HepG2 (cell line): Measurements from ENCODE around the gene CDK5RAP1. TPM values are rescaled to one million over a fixed set of nuclear protein-coding genes. Genes with fewer than 3 reads are reported as not detected.

Experiments used
- CHD4 ChIP-seq: fragments of 200-600 bp; sonication (generic); IDR thresholded peaks from 2 replicates; pipeline ENCODE4 v1.7.0; 2017; ENCODE audit warnings: mild to moderate bottlenecking, low read length, borderline replicate concordance
- EP300 ChIP-seq, 3 experiments: sonication (generic) in 1 of 3; formaldehyde crosslinking in 1 of 3; IDR thresholded peaks; 2 replicates each; pipeline versions ENCODE4 v1.5.1 to v1.6.1; 2011 to 2020; ENCODE audit warnings: low read depth in 2 of 3, low read length in 2 of 3, borderline replicate concordance in 1 of 3, improper control_type of control experiment in 1 of 3, mild to moderate bottlenecking in 1 of 3, missing genetic modification reagents in 1 of 3, moderate library complexity in 1 of 3
- HINFP ChIP-seq: sonication (generic); formaldehyde crosslinking; IDR thresholded peaks from 2 replicates; pipeline ENCODE4 v1.4.0; 2020; ENCODE audit warnings: low read depth, mild to moderate bottlenecking, missing genetic modification reagents
- KDM1A ChIP-seq: IDR thresholded peaks from 2 replicates; pipeline ENCODE4 v1.6.1; 2016; ENCODE audit warnings: missing compliant biosample characterization
- KDM3A ChIP-seq: IDR thresholded peaks from 2 replicates; pipeline ENCODE4 v1.6.1; 2018; ENCODE audit warnings: low read depth, missing compliant biosample characterization
- KMT2B ChIP-seq: IDR thresholded peaks from 2 replicates; pipeline ENCODE4 v1.6.1; 2016; ENCODE audit warnings: missing genetic modification reagents, missing compliant biosample characterization
- MXD3 ChIP-seq: IDR thresholded peaks from 2 replicates; pipeline ENCODE4 v1.6.1; 2016; ENCODE audit warnings: mild to moderate bottlenecking, missing biosample characterization, missing genetic modification reagents
- NR2F6 ChIP-seq, 2 experiments: IDR thresholded peaks; 2 replicates each; pipeline ENCODE4 v1.6.1; 2016; ENCODE audit warnings: antibody characterized with exemption in 1 of 2, mild to moderate bottlenecking in 1 of 2
- POLR2A ChIP-seq, 2 experiments: IDR thresholded peaks; 2 replicates each; pipeline ENCODE4 v1.6.1; 2011; ENCODE audit warnings: low read depth in 2 of 2, low read length in 2 of 2, mild to moderate bottlenecking in 1 of 2, moderate library complexity in 1 of 2; ENCODE audit not compliant: insufficient read depth in 1 of 2
- RCOR2 ChIP-seq: IDR thresholded peaks from 2 replicates; pipeline ENCODE4 v1.6.1; 2016; ENCODE audit warnings: missing biosample characterization, missing genetic modification reagents
- RFX1 ChIP-seq: fragments of 450-650 bp; IDR thresholded peaks from 2 replicates; pipeline ENCODE4 v1.6.1; 2017
- RFXAP ChIP-seq: sonication (generic); formaldehyde crosslinking; IDR thresholded peaks from 2 replicates; pipeline ENCODE4 v1.4.0; 2020; ENCODE audit warnings: missing genetic modification reagents, borderline replicate concordance
- TFDP2 ChIP-seq: sonication (generic); formaldehyde crosslinking; IDR thresholded peaks from 2 replicates; pipeline ENCODE4 v1.4.0; 2020; ENCODE audit warnings: missing genetic modification reagents
- THYN1 ChIP-seq: sonication (generic); formaldehyde crosslinking; IDR thresholded peaks from 2 replicates; pipeline ENCODE4 v1.8.1; 2023; ENCODE audit warnings: low read depth, mild to moderate bottlenecking, moderate library complexity, missing genetic modification reagents, borderline replicate concordance
- TOPORS ChIP-seq: sonication (generic); formaldehyde crosslinking; IDR thresholded peaks from 2 replicates; pipeline ENCODE4 v1.8.0; 2023; ENCODE audit warnings: mild to moderate bottlenecking, missing genetic modification reagents
- ZBTB7A ChIP-seq: sonication (generic); formaldehyde crosslinking; IDR thresholded peaks from 2 replicates; pipeline ENCODE4 v1.8.0; 2022; ENCODE audit warnings: mild to moderate bottlenecking, missing genetic modification reagents
- ZFY ChIP-seq: sonication (generic); formaldehyde crosslinking; IDR thresholded peaks from 2 replicates; pipeline ENCODE4 v1.4.0; 2020; ENCODE audit warnings: missing genetic modification reagents
- ZGPAT ChIP-seq: IDR thresholded peaks from 2 replicates; pipeline ENCODE4 v1.6.1; 2016; ENCODE audit warnings: mild to moderate bottlenecking
- ZNF30 ChIP-seq: sonication (generic); formaldehyde crosslinking; IDR thresholded peaks from 2 replicates; pipeline ENCODE4 v1.5.0; 2020; ENCODE audit warnings: mild to moderate bottlenecking, missing genetic modification reagents
- ZNF326 ChIP-seq: sonication (generic); formaldehyde crosslinking; IDR thresholded peaks from 2 replicates; pipeline ENCODE4 v1.4.0; 2020; ENCODE audit warnings: missing genetic modification reagents, borderline replicate concordance
- ZNF382 ChIP-seq: sonication (generic); formaldehyde crosslinking; IDR thresholded peaks from 2 replicates; pipeline ENCODE4 v1.5.0; 2020; ENCODE audit warnings: missing genetic modification reagents, mild to moderate bottlenecking, borderline replicate concordance
- ZNF441 ChIP-seq: sonication (generic); formaldehyde crosslinking; IDR thresholded peaks from 2 replicates; pipeline ENCODE4 v1.7.0; 2021; ENCODE audit warnings: missing genetic modification reagents, borderline replicate concordance
- ZNF580 ChIP-seq: IDR thresholded peaks from 2 replicates; pipeline ENCODE4 v1.6.1; 2016; ENCODE audit warnings: low read depth, borderline replicate concordance
- ZNF747 ChIP-seq: sonication (generic); formaldehyde crosslinking; IDR thresholded peaks from 2 replicates; pipeline ENCODE4 v1.8.1; 2023; ENCODE audit warnings: missing genetic modification reagents, mild to moderate bottlenecking, borderline replicate concordance
- polyA plus RNA-seq, 8 experiments: library from polyadenylated mRNA; depleted of rRNA in 3 of 8; stranded (reverse) in 7 of 8; unstranded in 1 of 8; fragments of >200 nt; fragmentation: Illumina TruSeq in 4 of 8; extraction: Trizol in 4 of 8; gene quantifications; 2 replicates each; pipeline versions ENCODE4 v1.2.1 to v1.2.3, GENCODE V29; 2011 to 2016; ENCODE audit warnings: low read depth in 4 of 8, missing spikeins in 1 of 8, mixed read lengths in 1 of 8; ENCODE audit not compliant: insufficient read depth in 1 of 8
- total RNA-seq, 5 experiments: library from RNA; depleted of rRNA; stranded (reverse); fragments of >200 nt; fragmentation: Illumina TruSeq; extraction: Trizol; gene quantifications; 2 replicates each; pipeline ENCODE4 v1.2.3, GENCODE V29; 2016; ENCODE audit warnings: low read depth in 1 of 5

Gene CDK5RAP1
- total and polyA plus RNA-seq, 2 of the 13 experiments (the other 11 are each of a cell fraction or from before 2014, with no cell fraction given) = 53.6 to 98.2 TPM

- TF ChIP-seq NR2F6 (IDR thresholded peaks at IDR 0.05) (peak; percentile 41), NR2F6 (CRISPR knock-in tag; IDR thresholded peaks at IDR 0.05) (peak; percentile 23; the same call in 1 of the 2 replicates), ZNF580 (CRISPR knock-in tag) (0 out of 2 replicates have a peak, but pooled peaks have one; percentile 43), ZGPAT (CRISPR knock-in tag) (peak; percentile 12; the same call in 1 of the 2 replicates), RFXAP (CRISPR knock-in tag) (no peak), ZNF382 (no peak), RFX1 (peak; percentile 78), TOPORS (CRISPR knock-in tag) (0 out of 2 replicates have a peak, but pooled peaks have one; percentile 73), EP300 (IDR thresholded peaks at IDR 0.05; ENCODE audit: low read depth in 2 of 2, low read length in 2 of 2) (no peak; a peak in 1 of 4 replicates), EP300 (CRISPR knock-in tag; IDR thresholded peaks at IDR 0.05; ENCODE audit: borderline replicate concordance) (0 out of 2 replicates have a peak, but pooled peaks have one; percentile 35), ZNF441 (CRISPR knock-in tag) (peak; percentile 61; the same call in 1 of the 2 replicates), THYN1 (CRISPR knock-in tag) (0 out of 2 replicates have a peak, but pooled peaks have one; percentile 52), POLR2A (IDR thresholded peaks at IDR 0.05; ENCODE audit: insufficient read depth in 1 of 2, low read depth in 2 of 2, low read length in 2 of 2) (0 out of 4 replicates have a peak, but pooled peaks of 1 of the 2 experiments have one; percentile 27), ZFY (peak; percentile 43; the same call in 1 of the 2 replicates), MXD3 (CRISPR knock-in tag) (0 out of 2 replicates have a peak, but pooled peaks have one; percentile 36), CHD4 (0 out of 2 replicates have a peak, but pooled peaks have one; percentile 11), RCOR2 (CRISPR knock-in tag) (peak; percentile 66), ZNF747 (CRISPR knock-in tag) (no peak), KDM1A (CRISPR knock-in tag) (0 out of 2 replicates have a peak, but pooled peaks have one; percentile 32), HINFP (CRISPR knock-in tag) (peak; percentile 40; the same call in 1 of the 2 replicates), KDM3A (0 out of 2 replicates have a peak, but pooled peaks have one; percentile 18), ZBTB7A (CRISPR knock-in tag) (peak; percentile 31; the same call in 1 of the 2 replicates), ZNF326 (CRISPR knock-in tag) (no peak), ZNF30 (CRISPR knock-in tag) (no peak), TFDP2 (CRISPR knock-in tag) (0 out of 2 replicates have a peak, but pooled peaks have one; percentile 26), KMT2B (CRISPR knock-in tag) (0 out of 2 replicates have a peak, but pooled peaks have one; percentile 6)
Measured at GRCh38 chr20:33441142-33441955, 40.0 kb upstream of the CDK5RAP1 start (continued).
